ENCODE results near the gene RBMS3. TPM values are rescaled to one million over a fixed set of nuclear protein-coding genes. Genes with fewer than 3 reads are reported as not detected.

Gene RBMS3
- total RNA-seq, 2 donors from 2014 or later = 31.7 to 45.1 TPM

DNA sequence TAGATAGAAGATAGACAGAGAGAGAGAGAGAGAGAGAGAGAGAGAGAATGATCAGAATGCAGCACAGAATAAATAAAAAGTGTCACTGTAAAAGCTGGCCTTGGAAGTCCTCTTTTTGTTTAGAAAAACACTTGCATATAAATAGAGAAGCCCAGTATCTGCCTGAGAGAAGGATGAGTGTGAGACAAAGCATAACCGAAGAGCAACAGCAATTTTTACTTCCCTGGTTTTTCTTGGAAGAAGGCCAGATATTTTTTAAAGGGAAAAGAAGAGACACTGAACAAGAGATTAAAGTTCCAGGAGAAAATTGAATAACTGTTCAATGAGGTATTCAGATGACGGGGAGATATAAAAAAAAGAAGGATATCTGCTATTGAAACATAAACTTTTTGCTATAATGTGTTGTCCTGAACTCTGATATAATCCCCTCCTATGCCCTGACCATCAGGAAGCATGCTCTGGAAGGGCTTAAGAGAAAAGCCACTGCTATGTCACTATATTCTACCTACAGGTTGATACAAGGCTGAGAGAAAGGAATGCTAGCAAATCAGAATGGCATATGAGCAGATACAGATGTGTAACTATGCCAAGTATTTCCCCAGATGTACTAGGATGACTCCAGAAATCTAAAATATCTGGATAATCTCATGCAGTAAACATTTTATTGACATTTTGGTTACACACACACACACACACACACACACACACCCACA, 358.9 kb downstream of the RBMS3 start:
- H3K4me1 ChIP-seq (replicated peaks) = peaks cover 2% of the 10 kb centered on the region
- no peaks in the 10 kb centered on the region for H3K36me3 ChIP-seq
- no peak for DNase-seq (ENCODE audit: low spot score)
- H3K27ac ChIP-seq = no peak overlapping the region
- WGBS = 36% methylated on average over 2 of the region's 2 CpGs
- TF ChIP-seq POLR2A (IDR thresholded peaks at IDR 0.05) = no peak
- no peak for TF ChIP-seq POLR2AphosphoS5 (IDR thresholded peaks at IDR 0.05)
- TF ChIP-seq CTCF (IDR thresholded peaks at IDR 0.05) = no peak
- no peak overlapping the region for H3K4me3 ChIP-seq
- no peaks in the 10 kb centered on the region for H3K27me3 ChIP-seq (replicated peaks; ENCODE audit: insufficient read depth)
- no peaks in the 10 kb centered on the region for H3K9me3 ChIP-seq
- intact Hi-C loops (cut with DNase I) = loop anchor here (5.0 to 10.0 kb wide), 3 partner anchors 105 to 357 kb away; partner anchors contain the start of gene RBMS3

DNA sequence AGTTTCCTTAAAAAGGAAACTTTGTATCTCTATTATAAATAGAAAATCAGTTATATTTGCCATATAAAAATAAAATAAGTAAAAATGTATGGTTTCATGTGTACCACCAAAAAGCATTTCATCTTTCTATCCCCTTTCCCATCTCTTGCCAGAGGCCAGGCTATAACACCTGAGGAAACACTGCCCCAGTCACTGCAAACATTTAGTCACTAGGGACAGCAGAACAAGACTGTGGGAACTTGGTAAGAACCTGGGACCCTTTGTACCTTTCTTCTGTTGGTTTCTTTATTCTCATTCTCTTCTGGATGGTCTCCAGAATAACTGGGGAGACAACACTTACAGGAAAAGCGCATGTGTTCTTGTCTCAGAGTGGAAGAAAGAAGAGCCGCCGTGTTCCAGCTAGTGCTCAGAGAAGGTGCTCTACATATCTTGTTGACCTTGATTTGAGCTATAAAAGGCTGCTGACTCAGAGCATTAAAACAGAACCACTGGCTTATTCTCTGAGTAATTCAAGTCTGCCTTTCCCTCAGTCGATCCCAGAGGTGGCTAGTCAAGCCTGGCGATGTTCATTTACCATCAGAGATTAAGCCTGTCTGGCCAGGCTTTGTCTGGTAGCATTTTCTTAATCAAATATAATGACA, 361.6 kb downstream of the RBMS3 start:
- Histone ChIP-seq H3K27me3 (replicated peaks; ENCODE audit: insufficient read depth) (no peaks in the 10 kb centered on the region), H3K9me3 (no peaks in the 10 kb centered on the region), H3K36me3 (no peaks in the 10 kb centered on the region), H3K4me3 (no peak overlapping the region), H3K27ac (peak overlapping the region; percentile 43 to 50), H3K4me1 (replicated peaks) (peaks cover 2% of the 10 kb centered on the region)
- DNase-seq (ENCODE audit: low spot score) = peak; percentile 71
- WGBS = 28% methylated on average over 5 of the region's 5 CpGs
- peak; percentile 77 for TF ChIP-seq POLR2AphosphoS5 (IDR thresholded peaks at IDR 0.05)
- TF ChIP-seq POLR2A (IDR thresholded peaks at IDR 0.05) = no peak
- TF ChIP-seq CTCF (IDR thresholded peaks at IDR 0.05) = peak in 1 of 4 experiments; percentile 10
- intact Hi-C loops (cut with DNase I) = loop anchor here (5.0 to 10.0 kb wide), 3 partner anchors 108 to 360 kb away; partner anchors contain the start of gene RBMS3

DNA sequence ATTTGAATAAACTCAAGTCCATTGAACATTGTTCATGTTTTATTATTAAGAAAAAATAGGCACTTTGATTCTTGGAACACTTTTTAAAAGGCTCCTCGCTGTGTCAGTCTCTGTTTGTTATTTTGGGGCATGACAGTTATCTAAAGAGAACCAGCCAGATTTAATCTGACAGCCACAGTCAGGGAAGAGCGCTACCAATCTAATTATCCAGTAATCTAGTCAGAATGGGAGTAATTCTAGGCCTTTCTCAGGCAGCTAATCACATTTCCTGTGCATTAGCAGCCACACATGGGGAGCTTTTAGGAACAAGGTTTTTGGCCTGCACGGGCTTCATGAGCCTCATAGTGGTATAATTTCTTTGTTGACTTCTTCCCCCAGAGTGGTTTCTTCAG, 362.2 kb downstream of the RBMS3 start:
- Histone ChIP-seq H3K9me3 (no peaks in the 10 kb centered on the region), H3K27ac (peak overlapping the region; percentile 43 to 50), H3K27me3 (replicated peaks; ENCODE audit: insufficient read depth) (no peaks in the 10 kb centered on the region), H3K36me3 (no peaks in the 10 kb centered on the region), H3K4me3 (no peak overlapping the region), H3K4me1 (replicated peaks) (peaks cover 2% of the 10 kb centered on the region)
- DNase-seq (ENCODE audit: low spot score) = no peak
- 71% methylated on average over 3 of the region's 3 CpGs for WGBS
- TF ChIP-seq POLR2AphosphoS5 (IDR thresholded peaks at IDR 0.05) (no peak), CTCF (IDR thresholded peaks at IDR 0.05) (no peak), POLR2A (IDR thresholded peaks at IDR 0.05) (no peak)
- intact Hi-C loops (cut with DNase I) = loop anchor here (5.0 to 10.0 kb wide), 3 partner anchors 108 to 361 kb away; partner anchors contain the start of gene RBMS3

DNA sequence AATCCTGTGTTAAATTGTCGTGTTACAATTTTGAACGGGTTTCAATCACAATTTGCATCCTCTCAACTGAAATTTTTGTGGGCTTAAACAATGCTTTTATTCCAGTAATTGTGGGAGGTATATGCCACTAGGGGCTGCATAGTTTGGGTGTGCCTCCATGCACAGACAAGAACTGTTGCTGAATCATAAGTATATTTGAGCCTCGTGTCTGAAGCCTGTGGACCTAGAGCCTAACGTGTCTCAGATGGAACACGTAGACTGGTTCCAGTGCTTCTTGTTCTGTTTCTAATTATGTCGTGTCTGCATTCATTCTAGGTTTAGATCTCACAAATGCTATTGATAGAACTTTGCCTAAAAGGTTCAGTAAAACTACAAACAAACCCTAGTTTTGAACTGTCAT, 363.4 kb downstream of the RBMS3 start:
- Histone ChIP-seq H3K27me3 (replicated peaks; ENCODE audit: insufficient read depth) (no peaks in the 10 kb centered on the region), H3K9me3 (no peaks in the 10 kb centered on the region), H3K4me3 (no peak overlapping the region), H3K4me1 (replicated peaks) (peaks cover 2% of the 10 kb centered on the region), H3K36me3 (no peaks in the 10 kb centered on the region), H3K27ac (no peak overlapping the region)
- intact Hi-C loops (cut with DNase I) = loop anchor here (5.0 to 10.0 kb wide), 3 partner anchors 109 to 362 kb away; partner anchors contain the start of gene RBMS3
- WGBS = 90% methylated on average over 6 of the region's 6 CpGs
- no peak for TF ChIP-seq CTCF (IDR thresholded peaks at IDR 0.05)
- TF ChIP-seq POLR2AphosphoS5 (IDR thresholded peaks at IDR 0.05) = no peak
- no peak for TF ChIP-seq POLR2A (IDR thresholded peaks at IDR 0.05)
- DNase-seq (ENCODE audit: low spot score) = no peak
